MG63 (cell line): ENCODE results near the gene TSHZ2. TPM values are rescaled to one million over a fixed set of nuclear protein-coding genes. Genes with fewer than 3 reads are reported as not detected.

Experiments
- DNase-seq: peaks from one replicate; pipeline ENCODE4 v3.0.0-alpha.2; 2020
- H3K27me3 ChIP-seq: fragments of 250-450 bp; sonication (Bioruptor Pico); 2 replicates; pipeline ENCODE4 v1.5.1; 2020; ENCODE audit warnings: mild to moderate bottlenecking, moderate library complexity
- H3K36me3 ChIP-seq: fragments of 250-450 bp; sonication (Bioruptor Pico); 2 replicates; pipeline ENCODE4 v1.5.1; 2020; ENCODE audit warnings: mild to moderate bottlenecking, moderate library complexity
- H3K4me3 ChIP-seq: fragments of 250-450 bp; sonication (Bioruptor Pico); 2 replicates; pipeline ENCODE4 v1.5.1; 2020; ENCODE audit warnings: mild to moderate bottlenecking, moderate library complexity
- H3K9me3 ChIP-seq: fragments of 250-450 bp; sonication (Bioruptor Pico); 2 replicates; pipeline ENCODE4 v1.5.1; 2020; ENCODE audit warnings: mild to moderate bottlenecking, moderate library complexity
- total RNA-seq: library from RNA; depleted of rRNA; stranded (reverse); fragments of >200 nt; shearing (Covaris generic); gene quantifications from 2 replicates; pipeline ENCODE4 v1.2.3, GENCODE V29; 2014; ENCODE audit warnings: low replicate concordance

TSHZ2 gene
- total RNA-seq, 1 experiment from 2014 or later = not detected

- H3K4me3 ChIP-seq = no peak overlapping the region
- H3K9me3 ChIP-seq = no peaks in the 10 kb centered on the region
- no peaks in the 10 kb centered on the region for H3K27me3 ChIP-seq
- peak; percentile 41 for DNase-seq
- H3K36me3 ChIP-seq = no peaks in the 10 kb centered on the region
Measured at GRCh38 chr20:53032478-53032932, 60.3 kb downstream of the TSHZ2 start.

GRCh38 chr20:53033176-53033575, 61.0 kb downstream of the TSHZ2 start:
- Histone ChIP-seq H3K36me3 (no peaks in the 10 kb centered on the region), H3K27me3 (no peaks in the 10 kb centered on the region), H3K4me3 (no peak overlapping the region), H3K9me3 (no peaks in the 10 kb centered on the region)
- DNase-seq = no peak

GRCh38 chr20:53034899-53035298, 62.7 kb downstream of the TSHZ2 start:
- H3K4me3 ChIP-seq = no peak overlapping the region
- DNase-seq = no peak
- H3K27me3 ChIP-seq = no peaks in the 10 kb centered on the region
- H3K9me3 ChIP-seq = no peaks in the 10 kb centered on the region
- H3K36me3 ChIP-seq = no peaks in the 10 kb centered on the region

GRCh38 chr20:53036992-53037391, 64.8 kb downstream of the TSHZ2 start:
- no peak overlapping the region for H3K4me3 ChIP-seq
- no peaks in the 10 kb centered on the region for H3K9me3 ChIP-seq
- no peaks in the 10 kb centered on the region for H3K36me3 ChIP-seq
- DNase-seq = peak; percentile 60
- H3K27me3 ChIP-seq = no peaks in the 10 kb centered on the region

- DNase-seq = no peak
- H3K27me3 ChIP-seq = no peaks in the 10 kb centered on the region
- no peak overlapping the region for H3K4me3 ChIP-seq
- no peaks in the 10 kb centered on the region for H3K36me3 ChIP-seq
- H3K9me3 ChIP-seq = no peaks in the 10 kb centered on the region
Measured at GRCh38 chr20:53037621-53038020, 65.5 kb downstream of the TSHZ2 start.

- no peaks in the 10 kb centered on the region for H3K27me3 ChIP-seq
- DNase-seq = no peak
- H3K9me3 ChIP-seq = no peaks in the 10 kb centered on the region
- no peaks in the 10 kb centered on the region for H3K36me3 ChIP-seq
- H3K4me3 ChIP-seq = no peak overlapping the region
Measured at GRCh38 chr20:53038299-53038698, 66.1 kb downstream of the TSHZ2 start.

GRCh38 chr20:53040693-53041589, 68.8 kb downstream of the TSHZ2 start:
- Histone ChIP-seq H3K36me3 (no peaks in the 10 kb centered on the region), H3K27me3 (no peaks in the 10 kb centered on the region), H3K4me3 (no peak overlapping the region), H3K9me3 (no peaks in the 10 kb centered on the region)
- DNase-seq = peak; percentile 47

- no peak overlapping the region for H3K4me3 ChIP-seq
Measured at GRCh38 chr20:53042521-53042920, 70.4 kb downstream of the TSHZ2 start.

GRCh38 chr20:53044296-53044695, 72.1 kb downstream of the TSHZ2 start:
- no peak for DNase-seq
- Histone ChIP-seq H3K9me3 (0 out of 2 replicates have a peak, but pooled peaks cover 3% of the 10 kb centered on the region), H3K36me3 (no peaks in the 10 kb centered on the region), H3K27me3 (no peaks in the 10 kb centered on the region), H3K4me3 (no peak overlapping the region)

More at GRCh38 chr20:53042521-53042920, 70.4 kb downstream of the TSHZ2 start:
- DNase-seq = no peak
- Histone ChIP-seq H3K9me3 (0 out of 2 replicates have a peak, but pooled peaks cover 3% of the 10 kb centered on the region), H3K36me3 (no peaks in the 10 kb centered on the region), H3K27me3 (no peaks in the 10 kb centered on the region)

GRCh38 chr20:53045941-53046340, 73.8 kb downstream of the TSHZ2 start:
- Histone ChIP-seq H3K27me3 (no peaks in the 10 kb centered on the region), H3K36me3 (no peaks in the 10 kb centered on the region), H3K4me3 (no peak overlapping the region), H3K9me3 (0 out of 2 replicates have a peak, but pooled peaks cover 3% of the 10 kb centered on the region)
- DNase-seq = no peak

- no peak for DNase-seq
- Histone ChIP-seq H3K27me3 (no peaks in the 10 kb centered on the region), H3K9me3 (0 out of 2 replicates have a peak, but pooled peaks cover 3% of the 10 kb centered on the region), H3K36me3 (no peaks in the 10 kb centered on the region), H3K4me3 (no peak overlapping the region)
Measured at GRCh38 chr20:53047203-53047602, 75.0 kb downstream of the TSHZ2 start.

GRCh38 chr20:53048387-53048786, 76.2 kb downstream of the TSHZ2 start:
- no peak for DNase-seq
- no peaks in the 10 kb centered on the region for H3K27me3 ChIP-seq
- no peaks in the 10 kb centered on the region for H3K36me3 ChIP-seq
- 0 out of 2 replicates have a peak, but pooled peaks cover 3% of the 10 kb centered on the region for H3K9me3 ChIP-seq
- H3K4me3 ChIP-seq = no peak overlapping the region

GRCh38 chr20:53050338-53050737, 78.2 kb downstream of the TSHZ2 start:
- H3K9me3 ChIP-seq = 0 out of 2 replicates have a peak, but pooled peaks cover 3% of the 10 kb centered on the region
- H3K4me3 ChIP-seq = no peak overlapping the region
- H3K27me3 ChIP-seq = no peaks in the 10 kb centered on the region
- H3K36me3 ChIP-seq = no peaks in the 10 kb centered on the region
- no peak for DNase-seq

GRCh38 chr20:53052380-53052779, 80.2 kb downstream of the TSHZ2 start:
- no peak for DNase-seq
- no peaks in the 10 kb centered on the region for H3K9me3 ChIP-seq
- no peaks in the 10 kb centered on the region for H3K36me3 ChIP-seq
- H3K4me3 ChIP-seq = no peak overlapping the region
- no peaks in the 10 kb centered on the region for H3K27me3 ChIP-seq

- DNase-seq = no peak
- Histone ChIP-seq H3K27me3 (no peaks in the 10 kb centered on the region), H3K4me3 (no peak overlapping the region), H3K9me3 (no peaks in the 10 kb centered on the region), H3K36me3 (no peaks in the 10 kb centered on the region)
Measured at GRCh38 chr20:53053595-53053994, 81.4 kb downstream of the TSHZ2 start.

- H3K27me3 ChIP-seq = no peaks in the 10 kb centered on the region
- DNase-seq = no peak
- H3K36me3 ChIP-seq = no peaks in the 10 kb centered on the region
Measured at GRCh38 chr20:53055367-53056067, 83.4 kb downstream of the TSHZ2 start.

GRCh38 chr20:53057579-53057978, 85.4 kb downstream of the TSHZ2 start:
- no peaks in the 10 kb centered on the region for H3K27me3 ChIP-seq
- H3K4me3 ChIP-seq = no peak overlapping the region
- DNase-seq = no peak
- no peaks in the 10 kb centered on the region for H3K36me3 ChIP-seq
- no peaks in the 10 kb centered on the region for H3K9me3 ChIP-seq

More at GRCh38 chr20:53055367-53056067, 83.4 kb downstream of the TSHZ2 start:
- Histone ChIP-seq H3K9me3 (no peaks in the 10 kb centered on the region), H3K4me3 (no peak overlapping the region)
